GM21447 (cell line): Measurements from ENCODE around the gene LRRC7.

Experiments
- ATAC-seq: cut with Tn5 transposase; IDR thresholded peaks from one replicate; pipeline ENCODE4 v1.9.1; 2021; ENCODE audit not compliant: unreplicated experiment

The LRRC7 gene

GRCh38 chr1:69765951-69766350 lies 198.2 kb downstream of the LRRC7 start:
- no peak for ATAC-seq

- no peak for ATAC-seq
Observed at GRCh38 chr1:69766431-69767180, 198.9 kb downstream of the LRRC7 start.

- no peak for ATAC-seq
Observed at GRCh38 chr1:69776555-69776954, 208.8 kb downstream of the LRRC7 start.

GRCh38 chr1:69777423-69777822 lies 209.7 kb downstream of the LRRC7 start:
- ATAC-seq, result no peak

GRCh38 chr1:69777971-69778370 lies 210.2 kb downstream of the LRRC7 start:
- no peak for ATAC-seq

GRCh38 chr1:69787151-69787550 lies 219.4 kb downstream of the LRRC7 start:
- no peak for ATAC-seq

GRCh38 chr1:69791311-69791710 lies 223.6 kb downstream of the LRRC7 start:
- ATAC-seq, result no peak

GRCh38 chr1:69794831-69795230 lies 227.1 kb downstream of the LRRC7 start:
- ATAC-seq, result no peak

- ATAC-seq, result no peak
Observed at GRCh38 chr1:69814926-69815325, 247.2 kb downstream of the LRRC7 start.

GRCh38 chr1:69824932-69825331 lies 257.2 kb downstream of the LRRC7 start:
- ATAC-seq, result no peak

GRCh38 chr1:69827732-69828131 lies 260.0 kb downstream of the LRRC7 start:
- no peak for ATAC-seq

GRCh38 chr1:69833536-69833935 lies 265.8 kb downstream of the LRRC7 start:
- no peak for ATAC-seq

- no peak for ATAC-seq
Observed at GRCh38 chr1:69834336-69834735, 266.6 kb downstream of the LRRC7 start.

- no peak for ATAC-seq
Observed at GRCh38 chr1:69835955-69836354, 268.2 kb downstream of the LRRC7 start.

- ATAC-seq, result no peak
Observed at GRCh38 chr1:69836971-69837636, 269.4 kb downstream of the LRRC7 start.

GRCh38 chr1:69842326-69842725 lies 274.6 kb downstream of the LRRC7 start:
- ATAC-seq, result no peak

- no peak for ATAC-seq
Observed at GRCh38 chr1:69845655-69846054, 277.9 kb downstream of the LRRC7 start.

- ATAC-seq, result no peak
Observed at GRCh38 chr1:69846267-69846666, 278.5 kb downstream of the LRRC7 start.

- no peak for ATAC-seq
Observed at GRCh38 chr1:69847670-69848069, 279.9 kb downstream of the LRRC7 start.

- ATAC-seq, result no peak
Observed at GRCh38 chr1:69852151-69852550, 284.4 kb downstream of the LRRC7 start.

GRCh38 chr1:69852706-69853105 lies 285.0 kb downstream of the LRRC7 start:
- ATAC-seq, result no peak

- ATAC-seq, result no peak
Observed at GRCh38 chr1:69858534-69858933, 290.8 kb downstream of the LRRC7 start.

GRCh38 chr1:69861641-69862040 lies 293.9 kb downstream of the LRRC7 start:
- ATAC-seq, result no peak
